C4-2B (cell line): ENCODE results near the gene DNAL4.
A peak's percentile ranks its signal among the peaks of the same experiment; 100 is the strongest.

Experiments used
- H3K27ac ChIP-seq: fragments of 450-650 bp; 2 replicates; pipeline ENCODE4 v1.5.1; 2017
- ZFX ChIP-seq: fragments of 450-650 bp; IDR thresholded peaks from 2 replicates; pipeline ENCODE4 v1.6.1; 2017
- TF ChIP-seq, protein P1 (sequence below): fragments of 450-650 bp; conservative IDR thresholded peaks from 2 replicates; pipeline ENCODE4 v1.5.1; 2017; ENCODE audit warnings: mild to moderate bottlenecking

DNAL4 gene

DNA sequence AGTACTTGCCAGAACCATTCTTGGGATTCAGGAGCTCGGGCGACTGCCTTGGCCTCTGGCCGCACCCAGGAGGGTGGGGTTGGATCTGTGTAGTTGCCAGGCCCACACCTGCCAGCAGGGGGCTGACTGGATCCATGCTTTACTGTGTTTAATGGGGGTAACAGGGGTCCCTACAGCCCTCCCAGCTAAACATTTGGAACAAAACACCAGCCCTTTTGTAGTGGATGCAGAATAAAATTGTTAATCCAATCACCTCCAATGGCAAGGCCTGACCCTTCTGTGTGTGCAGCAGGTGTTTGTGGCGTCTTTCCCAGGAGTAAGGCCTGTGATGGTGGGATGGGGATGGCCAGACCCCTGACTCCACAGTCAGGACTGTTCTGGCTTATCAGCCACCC is 60.6 kb downstream of the DNAL4 start:
- peak overlapping the region; percentile 39 for H3K27ac ChIP-seq
- TF ChIP-seq, protein P1, sequence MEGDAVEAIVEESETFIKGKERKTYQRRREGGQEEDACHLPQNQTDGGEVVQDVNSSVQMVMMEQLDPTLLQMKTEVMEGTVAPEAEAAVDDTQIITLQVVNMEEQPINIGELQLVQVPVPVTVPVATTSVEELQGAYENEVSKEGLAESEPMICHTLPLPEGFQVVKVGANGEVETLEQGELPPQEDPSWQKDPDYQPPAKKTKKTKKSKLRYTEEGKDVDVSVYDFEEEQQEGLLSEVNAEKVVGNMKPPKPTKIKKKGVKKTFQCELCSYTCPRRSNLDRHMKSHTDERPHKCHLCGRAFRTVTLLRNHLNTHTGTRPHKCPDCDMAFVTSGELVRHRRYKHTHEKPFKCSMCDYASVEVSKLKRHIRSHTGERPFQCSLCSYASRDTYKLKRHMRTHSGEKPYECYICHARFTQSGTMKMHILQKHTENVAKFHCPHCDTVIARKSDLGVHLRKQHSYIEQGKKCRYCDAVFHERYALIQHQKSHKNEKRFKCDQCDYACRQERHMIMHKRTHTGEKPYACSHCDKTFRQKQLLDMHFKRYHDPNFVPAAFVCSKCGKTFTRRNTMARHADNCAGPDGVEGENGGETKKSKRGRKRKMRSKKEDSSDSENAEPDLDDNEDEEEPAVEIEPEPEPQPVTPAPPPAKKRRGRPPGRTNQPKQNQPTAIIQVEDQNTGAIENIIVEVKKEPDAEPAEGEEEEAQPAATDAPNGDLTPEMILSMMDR, result no peak; the same call in 1 of the 2 replicates
- TF ChIP-seq ZFX, result no peak

- no peak for TF ChIP-seq ZFX
- TF ChIP-seq, protein P1, result no peak
- peak overlapping the region; percentile 39 for H3K27ac ChIP-seq
These were observed 61.6 kb downstream of the DNAL4 start for GRCh38 chr22:38732251-38732815.

DNA sequence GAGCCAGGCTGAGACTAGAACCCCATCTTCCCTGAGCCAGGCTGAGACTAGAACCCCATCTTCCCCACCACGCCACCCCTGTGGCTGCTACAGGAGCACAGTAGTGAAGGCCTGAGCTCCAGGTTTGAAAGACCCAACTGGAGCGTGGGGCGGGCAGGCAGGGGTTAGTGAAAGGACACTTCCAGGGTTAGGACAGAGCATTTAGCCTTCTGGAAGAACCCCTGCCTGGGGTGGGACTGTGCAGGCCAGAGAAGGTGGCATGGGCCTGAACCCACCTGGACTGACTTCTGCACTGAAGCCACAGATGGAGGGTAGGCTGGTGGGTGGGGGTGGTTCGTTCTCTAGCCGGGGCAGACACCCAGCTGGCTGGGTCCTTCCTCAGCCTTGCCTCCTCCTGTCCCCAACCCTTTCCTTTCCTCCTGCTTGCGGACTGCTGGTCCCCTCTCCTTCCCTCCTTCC is 62.2 kb downstream of the DNAL4 start:
- TF ChIP-seq, protein P1, result no peak
- TF ChIP-seq ZFX, result no peak
- peak overlapping the region; percentile 39; the same call in 1 of the 2 replicates for H3K27ac ChIP-seq

DNA sequence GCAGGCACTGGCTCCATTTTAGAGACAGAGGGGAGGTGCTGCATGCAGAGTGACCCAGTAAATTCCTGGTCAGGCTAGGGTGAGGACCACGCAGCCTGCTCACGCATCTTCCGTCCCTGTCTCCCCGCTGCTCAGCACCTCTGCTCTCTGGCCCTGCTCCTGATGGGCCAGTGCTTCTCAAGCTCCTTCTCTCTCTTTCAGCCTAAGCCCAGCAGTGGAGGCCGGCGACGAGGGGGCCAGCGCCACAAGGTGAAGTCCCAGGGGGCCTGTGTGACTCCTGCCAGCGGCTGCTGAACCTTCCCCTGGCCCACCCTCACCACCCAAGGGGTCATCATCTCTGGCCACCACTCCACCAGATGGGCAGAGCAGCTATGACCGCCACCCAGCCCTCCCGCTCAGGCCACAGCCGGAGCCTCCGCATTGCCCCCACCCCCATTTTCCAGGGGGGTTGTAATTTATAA is 63.5 kb downstream of the DNAL4 start:
- TF ChIP-seq ZFX, result no peak
- TF ChIP-seq, protein P1, result no peak
- no peak overlapping the region for H3K27ac ChIP-seq

DNA sequence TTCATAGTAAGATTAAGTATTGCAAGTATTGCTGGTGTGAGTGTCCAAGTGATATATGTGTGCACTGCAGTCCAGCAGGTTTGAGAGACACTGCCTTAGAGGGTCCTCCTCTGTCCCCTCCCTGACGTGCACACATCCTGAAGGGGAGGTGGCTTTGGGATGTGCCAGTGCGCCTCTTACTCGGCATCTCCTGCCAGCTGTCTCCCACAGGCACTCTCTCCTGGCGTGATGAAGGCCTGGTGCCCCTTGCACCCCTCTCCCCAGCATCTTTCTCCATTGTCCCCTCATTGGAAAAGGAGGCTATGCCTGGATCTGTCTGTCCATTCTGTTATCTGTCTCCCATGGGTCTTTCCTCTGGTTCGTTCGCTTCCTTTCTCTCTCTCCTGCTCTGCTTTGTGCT is 64.0 kb downstream of the DNAL4 start:
- no peak overlapping the region for H3K27ac ChIP-seq
- TF ChIP-seq, protein P1, result no peak
- TF ChIP-seq ZFX, result no peak

DNA sequence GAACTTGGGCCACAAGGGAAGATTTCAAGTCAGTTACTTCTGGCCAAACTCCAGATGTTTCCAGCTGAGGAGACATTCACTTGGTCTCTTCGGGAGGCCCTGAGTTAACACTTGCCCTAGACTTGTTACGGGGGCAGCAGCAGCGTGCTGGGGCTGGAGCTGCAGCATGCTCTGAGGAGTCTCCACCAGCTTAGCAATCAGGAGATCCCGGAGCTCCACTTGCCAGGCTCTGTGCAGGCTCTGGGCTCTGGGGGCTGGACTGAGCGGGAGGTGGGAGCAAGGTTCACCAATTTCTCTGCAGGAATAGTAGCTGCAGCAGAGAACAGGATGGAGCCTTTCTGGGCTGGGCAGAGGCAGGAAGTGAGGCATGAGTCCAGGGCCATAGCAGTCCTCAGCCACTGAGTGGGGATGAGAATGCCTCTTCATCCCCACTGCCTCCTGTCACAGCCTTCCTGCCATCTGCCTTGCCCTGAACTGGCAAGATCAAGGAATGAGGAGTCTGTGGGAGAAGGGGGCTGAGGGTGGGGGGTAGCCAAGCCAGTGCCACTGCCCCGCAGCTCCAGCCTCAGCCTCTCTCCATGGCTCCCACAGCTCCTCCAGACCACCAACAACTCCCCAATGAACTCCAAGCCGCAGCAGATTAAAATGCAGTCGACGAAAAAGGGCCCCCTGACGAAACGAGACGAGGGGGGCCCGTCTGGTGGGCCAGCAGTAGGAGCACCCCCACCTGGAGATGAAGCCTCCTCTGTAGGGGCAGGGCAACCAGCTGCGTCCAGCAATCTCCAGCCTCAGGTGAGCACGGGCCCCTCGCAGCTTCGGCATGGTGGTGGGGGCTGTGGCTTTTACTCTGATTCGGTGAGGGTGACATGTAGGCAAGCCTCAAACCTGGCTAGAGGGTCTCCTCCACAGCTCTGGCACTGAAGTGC is 64.8 kb downstream of the DNAL4 start:
- no peak overlapping the region for H3K27ac ChIP-seq
- TF ChIP-seq, protein P1, result no peak
- no peak for TF ChIP-seq ZFX
